HG03025 (cell line): ENCODE results near the gene THOC2.
"Not testable (repeated sequence)": the region's sequence is repeated elsewhere in the genome, so short reads cannot be mapped to it uniquely, and the experiment has no call there.

Source experiments
- ATAC-seq: cut with Tn5 transposase; IDR thresholded peaks from one replicate; pipeline ENCODE4 v1.9.1; 2021; ENCODE audit warnings: mild to moderate bottlenecking, moderate library complexity; ENCODE audit not compliant: unreplicated experiment, low FRiP score

Gene THOC2

DNA sequence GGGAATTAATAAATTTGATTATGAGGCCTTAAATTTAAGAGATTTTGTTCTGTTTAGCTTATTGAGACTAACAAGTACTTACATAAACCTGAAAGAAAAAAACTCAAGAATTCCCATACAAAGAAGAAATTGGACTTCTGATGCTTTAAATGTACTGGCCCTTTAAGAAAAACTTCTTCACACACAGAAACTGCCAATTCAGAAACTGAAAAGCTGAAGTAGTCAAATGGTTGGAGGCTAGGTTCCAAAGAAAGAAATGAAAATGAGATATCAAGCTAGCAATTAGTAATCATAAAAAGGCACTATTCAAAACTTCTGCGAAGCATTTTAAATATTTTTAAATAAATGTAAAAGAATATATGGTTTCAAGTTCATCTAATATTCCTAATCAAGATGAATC is 151.3 kb downstream of the THOC2 start:
- ATAC-seq = no peak

GRCh38 chrX:123580792-123581191 is 152.1 kb downstream of the THOC2 start:
- no peak for ATAC-seq

DNA sequence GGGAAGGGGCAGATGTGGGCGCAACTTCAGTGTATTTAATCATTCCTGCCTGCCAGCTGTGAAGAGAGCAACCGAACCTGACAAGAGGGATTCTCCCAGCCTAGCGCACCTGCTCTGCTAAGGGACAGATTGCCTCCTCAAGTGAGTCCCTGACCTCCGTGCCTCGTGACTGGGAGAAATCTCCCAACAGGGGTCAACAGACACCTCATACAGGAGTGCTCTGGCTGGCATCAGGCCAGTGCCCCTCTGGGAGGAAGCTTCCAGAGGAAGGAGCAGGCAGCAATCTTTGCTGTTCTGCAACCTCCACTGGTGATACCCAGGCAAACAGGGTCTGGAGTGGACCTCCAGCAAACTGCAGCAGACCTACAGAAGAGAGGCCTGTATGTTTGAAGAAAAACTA is 158.8 kb downstream of the THOC2 start:
- not testable (repeated sequence) for ATAC-seq

- ATAC-seq = no peak
Observed at GRCh38 chrX:123570011-123570590, 162.8 kb downstream of the THOC2 start.

DNA sequence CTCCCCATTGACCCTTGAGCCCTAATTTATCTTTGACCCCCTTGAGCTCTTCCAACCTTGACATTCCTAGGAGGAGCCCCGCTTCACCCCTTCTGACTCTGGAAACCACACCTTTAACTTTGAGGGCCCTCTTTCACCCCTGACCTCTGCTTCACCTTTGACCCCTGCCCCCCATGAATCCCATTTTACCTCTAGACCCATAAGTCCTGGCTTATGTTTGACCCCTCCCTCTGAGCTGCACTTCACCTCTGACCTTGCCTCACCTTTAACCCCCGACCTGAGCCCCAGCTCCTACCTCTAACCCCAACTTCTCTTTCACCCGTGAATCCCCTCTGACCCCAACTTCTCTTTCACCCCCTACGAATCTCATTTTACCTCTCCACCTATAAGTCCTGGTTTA is 169.7 kb downstream of the THOC2 start:
- ATAC-seq = no peak

DNA sequence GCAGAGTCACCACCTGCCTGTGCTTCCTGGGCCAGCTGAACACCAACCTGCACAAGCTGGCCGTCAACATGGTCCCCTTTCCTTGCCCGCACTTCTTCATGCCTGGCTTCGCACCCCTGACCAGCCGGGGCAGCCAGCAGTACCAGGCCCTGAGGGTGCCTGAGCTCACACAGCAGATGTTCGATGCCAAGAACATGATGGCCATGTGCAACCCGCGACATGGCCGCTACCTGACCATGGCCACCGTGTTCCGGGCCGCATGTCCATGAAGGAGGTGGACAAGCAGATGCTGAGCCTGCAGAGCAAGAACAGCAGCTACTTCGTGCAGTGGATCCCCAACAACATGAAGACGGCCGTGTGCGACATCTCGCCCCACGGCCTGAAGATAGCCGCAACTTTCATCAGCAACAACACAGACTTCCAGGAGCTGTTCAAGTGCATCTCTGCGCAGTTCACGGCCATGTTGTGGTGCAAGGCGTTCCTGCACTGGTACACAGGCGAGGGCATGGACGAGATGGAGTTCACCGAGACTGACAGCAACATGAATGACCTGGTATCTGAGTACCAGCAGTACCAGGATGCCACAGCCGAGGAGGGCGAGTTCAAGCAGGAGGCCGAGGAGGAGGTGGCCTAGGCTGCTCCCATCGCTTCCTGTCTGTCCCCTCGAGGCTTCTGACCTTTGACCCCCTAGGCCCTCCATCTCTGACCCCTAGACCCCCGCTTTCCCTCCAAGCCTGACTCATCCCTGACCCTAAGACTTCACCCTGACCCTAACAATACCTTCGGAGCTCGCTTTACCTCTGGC is 170.3 kb downstream of the THOC2 start:
- ATAC-seq = no peak

DNA sequence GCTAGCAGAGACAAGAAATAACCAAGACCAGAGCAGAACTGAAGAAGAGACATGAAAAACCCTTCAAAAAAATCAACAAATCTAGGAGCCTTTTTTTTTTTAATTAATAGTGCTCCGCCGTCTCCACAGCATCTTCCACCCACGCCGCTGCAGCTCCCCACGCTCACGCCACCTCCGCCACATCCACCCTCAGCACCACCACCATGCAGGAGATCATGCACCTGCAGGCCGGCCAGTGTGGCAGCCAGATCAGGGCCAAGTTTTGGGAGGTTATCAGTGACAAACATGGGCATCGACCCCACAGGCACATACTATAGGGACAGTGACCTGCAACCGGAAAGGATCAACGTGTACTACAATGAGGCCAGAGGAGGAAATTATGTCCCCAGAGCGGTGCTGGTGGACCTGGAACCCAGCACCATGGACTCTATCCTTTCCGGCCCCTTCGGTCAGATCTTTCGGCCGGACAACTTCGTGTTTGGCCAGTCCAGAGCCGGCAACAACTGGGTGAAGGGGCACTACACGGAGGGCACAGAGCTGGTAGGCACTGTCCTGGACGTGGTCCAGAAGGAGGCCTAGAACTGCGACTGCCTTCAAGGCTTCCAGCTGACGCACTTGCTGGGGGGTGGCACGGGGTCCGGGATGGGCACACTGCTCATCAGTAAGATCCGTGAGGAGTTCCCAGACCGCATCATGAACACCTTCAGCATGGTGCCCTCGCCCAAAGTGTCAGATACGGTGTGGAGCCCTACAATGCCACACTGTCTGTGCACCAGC is 171.2 kb downstream of the THOC2 start:
- no peak for ATAC-seq

DNA sequence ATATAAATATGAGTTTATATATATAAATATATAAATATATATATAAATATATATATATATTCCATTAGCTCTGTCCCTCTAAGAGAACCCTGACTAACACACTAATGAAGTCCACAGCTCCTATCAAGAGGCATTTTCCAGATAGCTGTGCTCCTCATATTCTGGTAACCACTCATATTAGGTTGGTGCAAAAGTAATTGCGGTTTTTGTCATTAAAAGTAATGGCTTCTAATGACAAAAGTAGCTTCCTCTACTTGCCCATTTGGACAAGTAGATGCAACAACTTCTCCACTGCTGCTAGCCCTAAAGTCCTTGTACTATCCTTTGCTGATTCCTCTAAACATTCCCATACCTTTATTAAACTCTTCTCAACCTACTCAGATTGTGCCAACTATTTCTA is 182.0 kb downstream of the THOC2 start:
- ATAC-seq = no peak
